CD4-positive, alpha-beta T cell treated with Interleukin-15 for 1 hour (primary cell): ENCODE data around the gene RNF113B.

Experiments used
- DNase-seq: peaks from one replicate; pipeline ENCODE4 v3.0.0-alpha.2; 2020

The RNF113B gene

GRCh38 chr13:98134901-98135300 is 42.2 kb downstream of the RNF113B start:
- no peak for DNase-seq

GRCh38 chr13:98133946-98134345 is 43.1 kb downstream of the RNF113B start:
- no peak for DNase-seq

DNA sequence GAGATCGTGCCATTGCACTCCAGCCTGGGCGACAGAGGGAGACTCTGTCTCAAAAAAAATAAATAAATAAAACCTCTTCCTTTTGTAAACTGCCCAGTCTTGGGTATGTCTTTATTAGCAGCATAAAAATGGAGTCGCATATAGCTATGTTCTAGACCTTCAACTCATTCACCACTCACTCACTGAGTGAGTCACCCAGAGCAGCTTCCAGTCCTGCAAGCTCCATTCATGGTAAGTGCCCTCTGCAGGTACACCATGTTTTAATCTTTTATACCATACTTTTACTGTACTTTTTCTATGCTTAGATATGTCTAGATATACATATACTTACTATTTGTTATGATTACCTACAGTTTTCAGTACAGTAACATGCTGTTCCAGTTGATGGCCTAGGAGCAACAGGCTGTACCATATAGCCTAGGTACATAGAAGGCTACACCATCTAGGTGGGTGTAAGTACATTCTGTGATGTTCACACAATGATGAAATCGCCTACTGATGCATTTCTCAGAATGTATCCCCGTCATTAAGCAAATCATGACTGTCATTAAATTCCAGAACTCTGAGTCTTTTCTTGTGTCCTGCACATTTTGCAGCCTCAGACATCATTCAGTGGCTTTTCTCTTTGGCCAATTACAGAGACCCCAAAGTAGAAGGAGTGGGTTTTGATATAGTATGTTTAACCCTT is 47.9 kb downstream of the RNF113B start:
- DNase-seq: no peak
